NCI-H1436 treated with DMSO at 0.1 percent for 48 hours (cell line): ENCODE data around the gene PRM3.
"Not testable (repeated sequence)": the region's sequence is repeated elsewhere in the genome, so short reads cannot be mapped to it uniquely, and the experiment has no call there.

ENCODE experiments used
- DNase-seq: peaks from one replicate; lab custom pipeline; 2025; lab: John Stamatoyannopoulos, UW

Gene PRM3

DNA sequence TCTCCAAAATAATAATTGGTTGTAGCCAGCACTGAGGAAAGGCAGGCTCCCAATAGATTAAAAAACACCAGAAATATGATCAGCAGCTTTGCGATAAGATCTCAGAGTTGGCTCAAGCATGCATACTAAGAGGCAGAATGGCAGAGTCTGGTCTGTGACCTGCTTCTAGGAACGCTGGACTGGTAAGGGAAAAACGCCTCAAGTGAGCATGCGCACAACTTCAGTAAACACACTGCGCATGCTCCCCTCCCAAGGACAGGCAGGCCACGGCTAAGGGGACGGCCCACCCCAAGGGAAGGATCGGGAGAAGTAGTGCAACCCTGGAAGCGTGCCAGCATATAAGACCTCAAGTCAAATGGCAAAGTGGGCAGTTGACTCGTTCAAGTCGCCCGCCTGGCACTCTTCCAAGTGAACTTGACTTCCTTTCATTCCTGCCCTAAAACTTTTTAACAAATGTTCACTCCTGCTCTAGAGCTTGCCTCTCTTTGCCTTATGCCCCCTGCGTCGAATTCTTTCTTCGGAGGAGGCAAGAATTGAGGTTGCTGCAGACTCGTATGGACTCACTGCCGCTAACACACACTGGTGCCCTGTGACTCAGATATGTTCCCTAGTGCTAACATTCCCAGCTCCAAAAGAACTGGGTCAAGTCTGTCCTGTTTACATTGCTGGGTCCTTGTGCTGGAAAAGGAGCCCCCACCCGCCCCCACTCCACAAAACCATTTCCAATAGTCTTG is 30.1 kb upstream of the PRM3 start:
- DNase-seq, result no peak

DNA sequence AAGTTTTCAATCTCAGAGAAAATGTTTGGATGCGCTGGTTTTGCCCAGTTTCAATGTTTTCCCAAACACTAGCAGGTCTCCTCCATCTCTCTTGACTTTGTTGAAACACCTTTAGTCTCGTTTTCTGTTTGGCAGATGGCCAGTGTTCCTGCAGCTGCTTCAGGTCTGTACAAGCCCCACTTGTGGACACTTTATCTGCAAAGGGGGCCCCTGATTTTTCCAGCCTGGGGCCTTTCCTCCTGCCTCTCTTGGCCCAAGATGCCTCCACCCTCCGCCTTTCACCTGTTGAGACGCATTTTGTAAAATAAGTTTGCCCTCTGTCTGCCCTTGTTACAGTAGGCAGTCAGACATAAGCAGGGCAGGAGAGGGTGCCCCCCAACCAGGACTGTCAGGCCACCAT is 29.5 kb upstream of the PRM3 start:
- no peak for DNase-seq

DNA sequence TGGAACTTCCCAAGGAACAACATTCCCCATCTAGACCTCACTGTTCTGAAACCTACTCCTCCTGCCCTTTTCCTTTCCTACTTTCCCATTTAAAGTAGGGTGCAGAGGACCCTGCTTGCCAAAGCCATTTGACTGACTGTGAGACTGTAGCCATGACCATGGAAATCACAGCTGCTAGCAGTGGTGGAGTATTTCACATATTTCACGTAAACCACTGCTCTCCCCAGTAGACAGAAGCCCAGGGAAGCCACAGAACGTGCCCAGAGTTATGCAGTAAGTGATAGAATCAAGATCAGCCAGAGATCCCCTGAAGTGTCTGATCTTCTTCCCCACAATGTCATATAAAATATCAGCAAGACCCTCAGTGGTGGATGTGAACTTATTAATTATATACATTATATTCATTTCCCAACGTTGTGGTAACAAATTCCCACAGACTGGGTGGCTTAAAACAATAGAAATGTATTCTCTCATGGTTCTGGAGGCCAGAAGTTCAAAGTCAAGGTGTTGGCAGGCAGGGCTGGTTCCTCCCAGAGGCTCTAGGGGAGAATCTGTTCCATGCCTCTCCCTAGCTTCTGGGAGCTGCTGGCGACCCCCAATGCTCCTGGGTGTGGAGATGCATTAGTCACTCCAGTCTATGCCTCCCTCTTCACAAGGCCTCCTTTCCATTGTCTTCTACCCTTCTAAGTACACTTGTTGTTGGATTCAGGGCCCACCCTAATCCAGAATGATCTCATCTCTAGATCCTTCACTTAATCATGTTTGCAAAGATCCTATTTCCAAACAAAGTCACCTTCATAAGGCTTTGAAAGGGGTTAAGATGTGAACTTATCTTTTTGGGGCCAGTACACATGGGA is 28.4 kb upstream of the PRM3 start:
- no peak for DNase-seq

DNA sequence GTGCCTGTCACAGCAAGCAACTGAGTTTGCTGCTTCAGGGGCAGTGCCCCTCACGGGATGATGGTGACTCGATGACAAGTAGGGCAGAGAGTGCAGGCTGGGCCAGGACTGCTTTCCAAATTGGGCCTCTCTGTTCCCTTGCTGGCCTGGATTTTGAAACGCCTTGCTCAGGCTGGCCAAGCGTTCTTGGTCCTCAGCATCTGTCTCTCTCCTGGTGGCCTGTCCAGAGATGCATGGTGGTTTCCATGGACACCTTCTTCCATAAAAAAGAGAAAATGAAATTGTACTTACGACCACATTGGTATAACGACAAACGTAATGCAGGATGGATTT is 27.1 kb upstream of the PRM3 start:
- DNase-seq, result no peak

DNA sequence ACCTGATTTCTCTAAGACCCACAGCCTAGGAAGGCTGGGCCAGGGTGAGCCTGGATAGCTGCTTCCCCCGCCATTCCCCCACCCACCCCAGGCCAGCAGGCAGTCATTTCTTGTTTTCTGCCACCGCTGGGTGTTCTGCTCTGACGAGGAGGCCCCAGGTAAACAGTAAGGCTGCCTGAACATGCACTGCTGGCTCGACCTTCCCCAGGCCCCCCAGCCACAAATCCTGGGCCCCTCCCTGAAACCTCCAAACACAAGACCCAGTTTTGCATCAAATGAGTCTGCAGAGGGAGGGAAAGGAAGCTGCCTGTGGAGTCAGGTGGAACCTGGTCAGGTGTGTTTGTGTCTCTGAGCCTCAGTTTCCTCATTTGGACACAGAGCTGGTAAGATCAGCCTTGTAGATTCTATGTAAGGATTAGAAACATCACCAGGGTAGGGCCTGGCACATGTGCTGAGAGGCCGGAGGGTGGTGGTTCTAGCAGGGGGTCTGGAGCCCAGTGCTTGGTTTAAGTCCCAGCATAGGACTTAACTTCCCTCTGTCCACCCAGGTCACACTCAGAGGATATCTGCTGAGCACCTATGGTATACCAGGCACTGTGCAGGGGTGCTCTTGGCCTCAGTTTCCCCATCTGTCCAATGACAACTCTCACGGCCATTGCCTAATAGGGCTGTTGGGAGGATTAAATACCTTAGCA is 26.6 kb upstream of the PRM3 start:
- no peak for DNase-seq

DNA sequence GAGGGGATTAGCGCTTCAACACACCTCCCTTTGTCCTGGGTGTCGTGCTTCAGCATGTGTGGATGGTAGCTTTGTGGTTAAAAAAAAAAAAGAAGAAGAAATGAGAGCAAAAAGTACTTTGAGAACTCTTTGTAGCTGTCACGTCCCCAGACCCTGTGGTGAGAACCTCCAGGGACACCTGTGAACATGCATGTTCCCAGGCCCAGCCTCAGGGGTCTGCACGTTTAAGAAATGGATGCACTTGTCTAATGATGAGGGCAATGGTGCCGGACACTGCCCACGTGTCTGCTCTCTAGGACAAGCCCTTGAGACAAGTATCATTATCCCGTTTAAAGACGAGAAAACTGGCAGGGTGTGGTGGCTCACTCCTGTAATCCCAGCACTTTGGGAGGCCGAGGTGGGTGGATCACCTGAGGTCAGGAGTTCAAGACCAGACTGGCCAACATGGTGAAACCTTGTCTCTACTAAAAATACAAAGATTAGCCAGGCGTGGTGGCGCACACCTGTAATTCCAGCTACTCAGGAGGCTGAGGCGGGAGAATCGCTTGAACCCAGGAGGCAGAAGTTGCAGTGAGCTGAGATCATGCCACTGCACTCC is 25.6 kb upstream of the PRM3 start:
- DNase-seq, result not testable (repeated sequence)

DNA sequence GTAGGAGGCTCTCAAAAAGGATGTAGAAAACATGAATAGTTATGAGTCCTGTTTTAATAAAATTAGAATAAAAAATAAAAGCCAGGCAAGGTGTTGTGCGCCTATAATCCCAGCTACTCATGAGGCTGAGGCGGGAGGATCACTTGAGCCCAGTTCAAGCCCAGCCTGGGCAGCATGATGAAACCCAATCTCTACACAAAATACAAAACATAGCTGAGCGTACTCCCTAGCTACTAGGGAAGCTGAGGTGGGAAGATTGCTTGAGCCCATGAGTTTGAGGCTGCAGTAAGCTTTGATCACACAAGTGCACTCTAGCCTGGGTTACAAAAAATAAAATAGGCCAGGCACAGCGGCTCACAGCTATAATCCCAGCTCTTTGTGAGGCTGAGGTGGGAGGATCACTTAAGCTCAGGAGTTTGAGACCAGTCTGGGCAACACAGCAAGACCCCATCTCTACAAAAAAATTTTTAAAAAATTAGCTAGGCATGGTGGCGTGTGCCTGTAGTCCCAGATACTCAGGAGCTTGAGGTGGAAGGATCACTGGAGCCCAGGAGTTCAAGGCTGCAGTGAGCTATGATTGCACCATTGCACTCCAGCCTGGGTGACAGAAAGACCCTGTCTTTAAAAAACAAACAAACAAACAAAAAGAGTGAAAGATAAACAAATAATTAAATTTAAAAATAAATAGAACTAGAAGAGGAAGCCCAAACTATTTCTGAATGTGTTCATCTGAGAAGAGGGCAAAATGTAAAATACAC is 24.9 kb upstream of the PRM3 start:
- DNase-seq, result no peak

DNA sequence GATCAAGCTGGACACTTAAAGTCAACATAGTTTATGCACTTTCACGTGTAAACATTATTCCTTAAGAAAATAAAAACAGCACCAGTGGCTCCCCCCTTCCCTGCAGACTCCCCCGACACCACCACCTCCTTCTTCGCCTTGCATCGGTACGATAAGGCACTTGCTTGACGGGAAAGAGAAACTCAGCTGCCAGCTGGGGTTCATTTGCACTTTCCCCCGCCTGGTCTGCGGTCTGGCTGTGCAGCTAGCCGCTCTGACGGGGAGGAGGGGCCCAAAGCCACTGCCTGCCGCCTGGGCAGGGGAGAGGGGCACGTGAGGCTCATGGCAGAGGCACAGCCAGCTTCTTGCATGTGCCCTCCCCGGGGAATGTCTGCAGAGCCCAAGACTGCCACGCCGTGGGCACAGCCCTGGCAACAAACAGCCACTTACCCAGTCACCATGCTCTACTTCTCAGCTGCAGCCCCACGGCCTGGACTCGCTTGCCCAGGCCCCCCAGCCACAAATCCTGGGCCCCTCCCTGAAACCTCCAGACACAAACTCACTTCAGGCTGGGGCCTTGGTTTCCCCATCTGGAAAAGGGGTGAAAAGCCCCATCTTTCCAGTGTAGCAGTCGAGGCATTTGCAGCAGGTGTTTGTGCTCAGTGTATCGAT is 24.2 kb upstream of the PRM3 start:
- peak; percentile 63 for DNase-seq

DNA sequence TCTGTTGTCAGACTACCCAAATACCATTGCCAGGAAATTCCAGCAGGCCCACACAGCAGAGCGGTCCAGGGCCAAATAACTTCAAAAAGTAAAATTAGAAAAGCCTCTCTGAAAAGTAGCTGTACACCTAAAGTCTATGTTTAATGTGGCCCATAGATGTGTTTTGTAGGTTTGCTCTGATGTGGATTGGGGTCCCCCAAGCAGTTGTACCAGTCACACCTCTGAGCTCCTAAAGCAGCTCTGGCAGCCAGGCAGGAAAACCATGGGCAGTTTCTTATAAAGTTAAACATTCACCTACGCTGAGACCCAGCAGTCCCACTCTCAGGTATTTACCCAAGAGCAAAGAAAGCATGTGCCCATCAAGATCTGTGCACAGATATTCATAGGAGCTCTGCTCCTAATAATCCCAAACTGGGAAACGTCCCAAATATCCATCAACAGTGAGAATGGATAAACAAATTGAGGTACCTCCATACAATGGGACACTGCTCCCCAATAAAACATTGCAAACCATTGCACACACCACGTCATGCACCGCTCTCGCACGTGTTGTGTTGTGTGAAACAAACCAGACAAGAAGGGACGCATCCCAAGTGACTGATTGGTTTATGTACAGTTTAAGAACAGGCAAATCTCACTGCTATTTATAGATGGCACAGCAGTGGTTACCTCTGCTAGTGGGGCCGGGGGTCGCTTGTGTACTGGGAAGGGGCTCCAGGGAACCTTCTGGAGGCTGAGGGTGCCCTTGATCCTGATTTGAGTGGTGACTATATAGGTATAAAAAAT is 23.5 kb upstream of the PRM3 start:
- DNase-seq, result no peak

DNA sequence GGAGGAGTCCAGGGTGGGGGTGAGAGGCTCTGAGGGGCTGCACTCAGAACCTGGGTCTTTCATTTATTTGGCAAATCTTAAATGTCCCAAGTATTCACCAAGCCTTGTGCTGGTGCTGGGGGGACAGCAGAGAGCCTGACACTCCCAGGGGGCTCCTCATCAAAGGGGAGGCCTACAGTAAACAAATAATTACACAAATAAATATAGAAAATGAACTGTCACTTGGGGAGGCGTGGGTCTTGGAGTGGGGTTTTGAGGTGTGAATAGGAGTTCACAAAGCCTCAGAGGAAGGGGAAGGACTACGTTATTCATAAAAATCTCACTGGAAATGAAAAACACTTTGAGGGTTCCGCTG is 22.9 kb upstream of the PRM3 start:
- DNase-seq, result no peak

DNA sequence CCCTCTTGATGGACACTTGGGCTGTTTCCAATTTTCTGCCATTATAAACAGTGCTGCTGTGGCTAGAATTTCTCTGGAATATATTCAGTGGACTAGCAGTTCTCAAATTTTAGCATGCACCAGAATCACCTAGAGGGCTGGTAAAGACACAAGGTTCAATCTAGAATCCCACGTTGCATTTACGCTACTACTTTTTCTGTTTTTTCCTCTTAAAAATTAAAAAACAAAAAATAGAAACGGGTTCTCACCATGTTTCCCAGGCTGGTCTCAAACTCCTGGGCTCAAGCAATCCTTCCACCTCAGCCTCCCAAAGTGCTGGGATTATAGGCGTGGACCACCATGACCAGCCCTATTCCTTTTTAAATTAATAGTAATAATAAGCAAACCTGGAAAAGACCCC is 22.2 kb upstream of the PRM3 start:
- no peak for DNase-seq

DNA sequence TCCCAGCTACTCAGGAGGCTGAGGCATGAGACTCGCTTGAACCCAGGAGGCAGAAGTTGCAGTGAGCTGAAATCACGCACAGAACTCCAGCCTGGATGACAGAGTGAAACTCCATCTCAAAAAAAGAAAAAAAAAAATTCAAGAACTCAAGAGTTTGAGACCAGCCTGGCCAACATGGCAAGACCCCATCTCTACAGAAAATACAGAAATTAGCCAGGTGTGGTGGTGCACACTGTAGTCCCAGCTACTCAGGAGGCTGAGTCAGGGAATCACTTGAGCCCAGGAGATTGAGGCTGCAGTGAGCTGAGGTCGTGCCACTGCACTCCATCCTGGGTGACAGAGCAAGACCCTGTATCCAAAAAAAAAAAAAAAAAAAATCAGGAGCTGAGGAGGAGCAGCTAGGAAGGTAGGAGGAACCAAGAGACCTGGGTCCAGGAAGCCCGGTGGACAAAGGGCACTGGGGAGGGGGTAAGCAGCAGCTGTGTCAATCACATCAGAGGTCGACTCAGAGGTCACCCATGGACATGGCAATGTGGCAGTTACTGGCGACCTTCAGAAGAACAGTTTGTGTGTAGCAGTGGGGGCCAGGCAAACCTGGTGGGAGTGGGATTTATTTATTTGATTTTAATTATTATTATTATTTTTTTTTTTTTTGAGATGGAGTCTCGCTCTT is 18.8 kb upstream of the PRM3 start:
- DNase-seq, result no peak

DNA sequence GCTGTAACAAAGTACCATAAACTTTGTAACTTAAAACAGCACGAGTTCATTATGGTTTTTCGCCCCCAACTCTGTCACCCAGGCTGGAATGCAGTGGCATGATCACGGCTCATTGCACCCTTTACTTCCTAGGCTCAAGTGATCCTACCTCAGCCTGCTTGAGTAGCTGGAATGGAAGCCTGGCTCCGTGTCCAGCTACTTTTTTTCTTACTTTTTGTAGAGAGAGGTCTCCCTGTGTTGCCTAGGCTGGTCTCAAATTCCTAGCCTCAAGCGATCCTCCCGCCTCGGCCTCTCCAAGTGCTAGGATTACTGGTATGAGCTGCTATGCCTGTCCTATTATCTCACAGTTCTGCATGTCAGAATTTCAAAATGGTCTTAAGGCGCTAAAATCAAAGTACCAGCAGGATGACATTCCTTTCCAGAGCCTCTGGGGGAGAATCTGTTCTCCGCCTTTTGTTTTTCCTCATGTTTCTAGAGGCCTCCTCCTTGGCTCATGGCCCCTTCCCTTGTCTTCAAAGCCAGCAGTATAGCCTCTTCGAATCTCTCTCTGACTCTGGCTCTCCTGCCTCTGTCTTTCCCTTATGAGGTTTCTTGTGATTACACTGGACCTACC is 17.8 kb upstream of the PRM3 start:
- DNase-seq, result no peak

DNA sequence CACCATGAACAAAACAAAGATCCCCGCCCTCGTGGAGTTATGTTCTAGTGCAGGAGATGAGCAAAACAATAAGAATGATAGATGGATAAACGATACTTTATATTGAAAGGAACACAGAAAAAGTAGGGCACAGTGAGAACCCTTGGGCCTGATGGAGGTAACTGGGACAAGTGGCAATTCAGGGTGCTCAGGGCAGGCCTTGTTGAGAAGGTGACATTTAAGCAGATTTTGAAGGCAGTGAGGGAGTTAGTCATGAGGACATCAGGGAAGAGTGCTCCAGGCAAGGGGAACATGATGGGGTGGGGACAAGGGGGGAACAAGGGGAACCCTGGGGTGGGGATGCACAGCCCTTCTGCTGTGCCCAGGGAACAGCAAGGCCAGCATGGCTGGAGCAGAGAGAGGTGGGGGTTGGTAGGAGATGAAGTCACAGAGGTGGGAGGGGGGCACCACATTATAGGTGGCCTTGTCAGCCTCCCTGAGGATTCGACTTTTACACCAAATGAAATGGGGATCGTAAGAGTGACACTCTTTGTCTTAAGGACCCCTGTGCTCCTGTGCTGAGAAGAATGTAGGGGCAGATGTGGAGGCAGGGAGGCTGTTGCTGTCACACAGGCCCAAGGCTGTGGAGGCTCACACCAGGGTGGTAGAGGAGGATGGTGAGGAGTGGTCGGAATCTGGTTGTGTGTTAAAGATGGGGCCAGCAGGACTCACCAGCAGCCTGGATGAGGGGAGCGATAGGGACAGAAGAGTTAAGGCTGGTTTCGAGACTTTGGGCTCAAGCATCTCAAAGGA is 16.9 kb upstream of the PRM3 start:
- DNase-seq, result no peak

DNA sequence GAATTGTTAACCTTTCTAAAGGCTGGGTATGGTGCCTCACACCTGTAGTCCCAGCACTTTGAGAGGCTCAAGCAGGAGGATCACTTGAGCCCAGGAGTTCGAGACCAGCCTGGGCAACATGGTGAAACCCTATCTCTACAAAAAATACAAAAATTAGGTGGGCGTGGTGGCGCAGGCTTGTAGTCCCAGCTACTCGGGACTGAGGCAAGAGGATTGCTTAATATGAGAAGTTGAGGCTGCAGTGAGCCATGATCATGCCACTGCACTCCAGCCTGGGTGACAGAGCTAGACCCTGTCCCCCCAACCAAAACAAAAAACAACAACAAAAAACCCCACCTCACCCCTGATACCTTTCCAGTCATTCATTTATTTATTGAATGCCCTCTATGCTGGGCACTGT is 16.3 kb upstream of the PRM3 start:
- not testable (repeated sequence) for DNase-seq

DNA sequence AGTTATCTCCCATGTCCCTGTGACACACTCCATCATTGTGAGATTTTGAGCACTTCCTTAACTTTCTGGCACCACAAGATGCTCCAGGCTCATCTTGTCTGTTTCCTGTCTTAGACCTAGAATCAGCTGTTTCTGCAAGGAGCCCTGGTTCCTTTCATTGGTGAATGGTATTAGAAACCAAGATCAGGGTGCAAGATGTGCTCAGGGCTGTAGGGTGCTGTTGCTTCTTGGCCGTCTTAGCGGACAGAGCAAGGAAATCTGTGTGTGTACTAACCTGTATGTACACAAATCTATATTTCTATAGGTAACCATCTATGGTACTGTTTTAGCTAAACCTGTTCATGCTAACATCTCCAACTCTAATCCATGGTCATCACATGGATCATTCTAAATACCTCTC is 15.8 kb upstream of the PRM3 start:
- no peak for DNase-seq

DNA sequence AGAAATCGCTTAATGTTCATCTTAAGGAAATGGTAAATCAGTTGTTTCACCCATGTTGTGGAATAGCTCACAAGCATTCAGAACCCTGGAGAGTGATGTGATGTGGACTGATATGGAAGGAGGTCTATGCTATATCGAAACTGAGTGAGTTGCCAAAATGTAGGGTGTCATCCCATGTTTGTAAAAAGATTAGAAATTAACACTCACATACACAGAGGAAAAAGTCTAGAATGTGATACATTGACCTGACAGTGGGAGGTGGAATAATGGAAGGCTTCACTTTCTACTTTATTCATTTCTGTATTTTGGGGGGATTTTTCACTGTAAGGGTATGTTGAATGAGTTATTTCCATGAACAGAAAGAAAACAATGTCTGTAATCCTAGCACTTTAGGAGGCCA is 12.4 kb upstream of the PRM3 start:
- no peak for DNase-seq

DNA sequence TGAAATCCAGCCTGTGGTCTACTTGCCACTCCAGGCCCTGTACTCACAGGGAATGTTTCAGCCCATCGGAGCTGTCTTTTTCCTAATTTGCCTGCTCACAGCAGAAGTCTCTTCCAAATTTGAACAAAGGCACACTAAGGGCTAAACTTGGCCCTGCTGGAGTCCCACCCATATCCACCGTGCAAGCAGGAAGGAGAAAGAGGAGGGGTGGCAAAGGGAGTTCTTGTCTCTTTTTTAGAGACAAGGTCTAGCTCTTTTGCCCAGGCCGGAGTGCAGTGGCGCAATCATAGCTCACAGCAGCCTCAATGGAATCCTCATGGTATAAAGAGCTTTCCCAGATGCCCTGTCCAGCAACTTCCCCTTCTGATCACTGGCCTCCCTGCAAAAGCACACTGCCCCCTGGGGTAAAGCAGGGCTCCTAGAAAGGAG is 10.4 kb upstream of the PRM3 start:
- DNase-seq, result no peak
